NCI-H526 treated with DMSO at 0.1 percent for 48 hours (cell line): ENCODE measurements around the gene NLK.
"Not testable (repeated sequence)": the region's sequence is repeated elsewhere in the genome, so short reads cannot be mapped to it uniquely, and the experiment has no call there.

Source experiments
- DNase-seq: peaks from one replicate; lab custom pipeline; 2025; lab: John Stamatoyannopoulos, UW

The NLK gene

GRCh38 chr17:28042657-28042720, at the start of gene NLK:
Gene NLK (plus strand): TSS chr17:28042677. CDS start chr17:28042874, 197 bp downstream.
- no peak for DNase-seq

DNA sequence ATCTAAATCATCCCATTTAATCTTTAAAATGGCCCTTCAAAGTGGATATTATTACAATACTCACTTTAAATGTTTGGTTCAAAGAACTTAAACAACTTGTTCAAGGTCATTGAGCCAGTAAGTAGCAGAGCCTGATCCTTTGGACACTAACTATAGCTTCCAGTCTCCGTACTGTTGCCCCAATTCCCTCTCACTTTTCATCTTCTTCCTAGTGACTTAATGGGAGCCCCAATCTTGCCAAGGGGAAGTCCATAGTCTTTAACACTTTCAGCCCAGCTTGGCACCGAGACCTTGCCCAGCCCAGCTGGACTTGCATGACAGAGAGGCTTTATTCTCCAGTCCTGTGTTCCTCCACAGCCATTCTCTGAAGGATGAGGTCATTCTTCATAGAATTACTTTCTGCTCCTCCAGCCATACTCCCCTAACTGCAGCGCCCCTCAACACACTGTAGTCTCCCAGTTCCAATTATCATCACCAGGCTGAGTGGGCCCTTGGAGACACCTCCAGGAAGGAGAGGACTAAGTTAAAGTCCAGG, 49.2 kb upstream of the NLK start:
- DNase-seq = no peak

DNA sequence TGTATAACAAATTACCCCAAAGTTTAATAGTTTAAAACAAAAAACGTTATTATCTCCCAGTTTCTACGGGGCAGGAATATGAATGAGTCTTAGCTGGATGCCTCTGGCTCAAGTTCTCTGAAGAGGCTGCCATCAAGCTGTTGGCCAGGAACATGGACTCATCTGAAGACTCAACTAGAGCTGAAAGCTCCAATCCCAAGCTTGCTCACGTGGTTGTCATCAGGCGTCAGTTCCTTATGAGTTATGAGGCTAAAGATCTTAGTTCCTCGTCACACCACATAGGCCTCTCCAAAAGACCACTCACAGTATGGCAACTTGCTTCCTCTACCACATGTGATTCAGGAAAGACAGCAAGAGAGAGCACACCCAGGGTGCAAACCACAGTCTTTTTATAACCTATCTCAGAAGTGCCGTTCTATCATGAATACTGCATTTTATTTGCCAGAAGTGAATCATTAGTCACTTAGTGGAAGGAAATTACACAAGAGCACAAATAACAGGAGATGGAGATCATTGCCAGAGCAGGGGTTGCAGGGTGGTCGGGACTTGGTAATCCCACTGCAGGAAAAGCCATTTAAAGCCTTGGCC, 48.7 kb upstream of the NLK start:
- no peak for DNase-seq

DNA sequence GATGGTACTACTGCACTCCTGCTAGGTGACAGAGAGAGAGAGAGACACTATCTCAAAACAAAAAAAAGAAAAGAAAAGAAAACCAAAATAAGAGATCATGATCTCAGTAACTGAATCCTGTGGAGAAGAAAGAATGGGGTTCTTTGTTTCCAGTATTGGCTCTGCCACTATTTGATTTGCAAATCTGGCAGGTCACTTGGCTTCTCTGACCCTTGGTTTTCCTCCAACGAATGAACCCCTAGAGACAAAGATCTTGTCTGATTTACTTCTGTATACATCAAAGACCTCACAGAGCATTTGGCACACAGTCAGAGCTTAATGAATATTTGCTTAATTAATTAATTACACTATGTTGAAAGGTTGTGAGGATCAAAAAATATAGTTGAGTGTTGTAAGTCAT, 47.9 kb upstream of the NLK start:
- peak; percentile 99 for DNase-seq

GRCh38 chr17:27995554-27995953, 46.9 kb upstream of the NLK start:
- DNase-seq = peak; percentile 33

DNA sequence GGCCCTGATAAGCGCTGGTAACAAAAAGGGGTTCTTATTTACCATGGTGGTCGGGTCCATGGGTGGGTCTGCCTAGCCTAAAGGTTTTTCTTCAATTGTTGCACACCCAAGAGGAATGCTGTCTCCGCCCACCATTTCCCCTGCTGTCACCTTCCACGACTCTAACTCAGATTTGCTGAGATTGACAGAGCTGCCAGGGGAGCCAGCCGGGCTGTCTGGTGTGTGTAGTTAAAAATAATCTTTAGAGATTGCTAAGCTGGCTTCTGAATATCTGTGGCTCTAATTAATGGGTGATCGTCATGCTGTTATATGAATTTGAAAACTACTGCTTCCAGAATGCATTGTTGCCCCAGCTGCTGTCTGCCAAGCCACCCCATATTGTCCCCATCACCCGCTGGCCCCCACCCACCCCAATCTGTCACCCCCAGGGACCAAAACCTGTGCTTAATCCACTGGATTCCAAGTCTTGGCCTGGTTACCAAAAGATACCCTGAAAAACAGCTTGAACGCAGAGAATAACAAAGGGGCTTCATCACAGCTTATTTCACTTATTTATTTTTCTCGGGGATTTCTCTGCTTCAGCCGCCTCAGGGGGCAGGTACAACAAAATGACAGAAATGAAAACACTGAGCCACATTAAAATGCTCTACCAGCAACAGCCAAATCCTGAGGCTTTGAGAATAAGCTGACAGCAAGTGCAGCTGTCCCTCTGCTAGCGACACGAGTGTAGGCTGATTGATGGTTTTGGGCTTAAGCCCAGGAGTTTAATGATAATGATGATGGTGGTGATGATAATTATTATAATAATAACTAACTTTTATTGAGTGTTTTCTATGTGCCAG, 46.1 kb upstream of the NLK start:
- peak; percentile 21 for DNase-seq

DNA sequence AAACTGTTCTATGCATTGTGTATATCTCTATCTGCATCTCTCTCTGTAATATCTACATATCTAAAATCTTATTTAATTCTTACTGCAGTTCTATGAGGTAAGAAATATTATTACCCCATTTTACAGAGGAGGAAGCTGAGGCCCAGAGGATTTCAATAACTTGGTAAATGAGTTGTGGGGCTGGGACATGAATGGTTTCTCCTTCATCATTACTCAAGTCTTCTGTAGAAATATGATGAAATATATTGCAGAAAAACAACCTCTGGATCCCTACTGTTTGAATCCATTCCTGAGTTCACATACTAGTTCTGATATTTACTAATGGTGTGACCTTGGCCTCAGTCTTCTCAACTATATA, 45.5 kb upstream of the NLK start:
- no peak for DNase-seq

DNA sequence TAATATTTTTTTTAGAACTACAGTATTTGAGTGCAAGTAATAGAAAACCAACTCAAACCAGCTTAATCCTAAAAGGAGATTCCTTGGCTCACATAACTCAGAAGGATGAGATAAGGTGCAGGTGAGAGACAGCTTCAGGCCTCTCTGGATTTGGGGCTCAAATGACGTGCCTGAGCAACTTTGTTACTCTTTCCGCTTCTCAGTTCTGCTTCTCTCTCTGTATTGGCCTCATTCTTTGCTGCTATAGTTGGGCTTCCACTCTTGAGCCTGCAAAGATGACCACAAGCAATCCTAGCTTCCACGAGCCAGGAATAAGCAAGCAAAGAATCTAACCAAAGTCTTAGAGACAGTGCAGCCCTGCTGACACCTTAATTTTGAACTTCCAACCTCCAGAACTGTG, 45.0 kb upstream of the NLK start:
- no peak for DNase-seq

DNA sequence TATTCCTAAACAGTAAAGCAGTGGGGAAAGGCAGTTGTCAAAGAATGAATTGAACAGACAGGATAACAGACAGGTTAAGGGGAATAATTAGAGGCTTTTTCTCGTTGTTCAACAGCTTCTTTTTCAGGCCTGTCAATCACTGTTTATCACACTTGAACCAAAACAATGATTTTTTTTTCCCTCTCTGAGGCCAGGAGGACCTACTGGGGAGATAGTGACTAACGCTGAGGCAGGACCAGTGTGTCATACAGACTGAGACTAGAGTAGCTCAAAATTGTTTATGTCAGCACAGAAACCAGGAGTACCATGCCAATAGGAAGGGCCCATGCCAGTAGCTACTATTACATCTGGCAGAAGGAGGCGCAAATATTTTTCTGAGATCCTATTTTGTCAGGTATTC, 41.3 kb upstream of the NLK start:
- DNase-seq = no peak

- DNase-seq = no peak
Measured at GRCh38 chr17:28004344-28004743, 38.1 kb upstream of the NLK start.

DNA sequence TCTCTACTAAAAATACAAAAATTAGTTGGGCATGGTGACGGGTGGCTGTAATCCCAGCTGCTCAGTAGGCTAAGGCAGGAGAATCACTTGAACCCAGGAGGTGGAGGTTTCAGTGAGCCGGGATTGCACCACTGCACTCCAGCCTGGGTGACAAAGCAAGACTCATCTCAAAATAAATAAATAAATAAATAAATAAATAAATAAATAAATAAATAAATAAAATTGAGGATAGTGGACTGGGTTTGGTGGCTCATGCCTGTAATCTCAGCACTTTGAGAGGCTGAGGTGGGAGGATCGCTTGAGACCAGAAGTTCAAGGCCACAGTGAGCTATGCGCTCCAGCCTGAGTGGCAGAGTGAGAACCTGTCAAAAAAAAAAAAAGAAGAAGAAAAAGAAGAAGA, 34.6 kb upstream of the NLK start:
- DNase-seq = not testable (repeated sequence)

DNA sequence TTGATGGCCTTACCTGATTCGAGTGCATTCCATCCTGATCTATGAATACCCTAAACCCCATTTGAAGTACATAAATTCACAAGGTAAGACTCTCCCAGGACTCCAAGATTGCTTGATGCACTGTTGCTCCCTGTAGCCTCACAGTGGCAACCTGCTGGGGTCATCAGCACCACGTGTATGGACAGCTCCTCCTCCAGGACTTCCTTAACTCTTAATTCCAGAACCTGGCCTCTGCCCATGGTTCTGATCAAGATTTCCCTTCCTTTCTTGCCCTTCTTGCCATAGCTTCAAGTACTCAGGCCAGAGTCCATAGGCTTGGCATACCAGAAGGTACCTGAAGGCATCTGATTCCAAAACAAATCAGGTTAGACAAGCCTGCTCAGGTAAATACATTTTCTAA, 34.0 kb upstream of the NLK start:
- no peak for DNase-seq

DNA sequence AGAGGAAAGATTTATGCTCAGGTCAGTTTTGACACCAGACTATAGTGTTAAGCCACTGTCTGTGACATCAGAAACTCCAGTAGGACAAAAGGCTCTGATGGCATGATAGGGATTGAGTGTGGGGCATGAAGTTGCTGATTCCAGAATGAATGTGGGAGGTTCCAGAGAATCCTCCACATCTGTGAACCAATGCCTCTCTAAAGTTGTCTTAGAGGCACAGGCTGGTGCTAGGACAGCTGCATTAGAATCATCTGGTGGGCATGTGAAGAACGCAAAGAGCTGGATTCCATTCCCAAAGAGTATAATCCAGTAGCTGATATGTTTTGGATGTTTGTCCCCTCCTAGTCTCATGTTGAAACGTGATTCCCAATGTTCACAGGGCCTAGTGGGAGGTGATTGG, 32.1 kb upstream of the NLK start:
- DNase-seq = no peak

- no peak for DNase-seq
Measured at GRCh38 chr17:28018439-28019070, 23.9 kb upstream of the NLK start.

- no peak for DNase-seq
Measured at GRCh38 chr17:28020515-28020914, 22.0 kb upstream of the NLK start.

- DNase-seq = no peak
Measured at GRCh38 chr17:28029044-28029443, 13.4 kb upstream of the NLK start.

- DNase-seq = peak; percentile 38
Measured at GRCh38 chr17:28030386-28030785, 12.1 kb upstream of the NLK start.

- no peak for DNase-seq
Measured at GRCh38 chr17:28031174-28031573, 11.3 kb upstream of the NLK start.

GRCh38 chr17:28033972-28034714, 8.3 kb upstream of the NLK start:
- no peak for DNase-seq

DNA sequence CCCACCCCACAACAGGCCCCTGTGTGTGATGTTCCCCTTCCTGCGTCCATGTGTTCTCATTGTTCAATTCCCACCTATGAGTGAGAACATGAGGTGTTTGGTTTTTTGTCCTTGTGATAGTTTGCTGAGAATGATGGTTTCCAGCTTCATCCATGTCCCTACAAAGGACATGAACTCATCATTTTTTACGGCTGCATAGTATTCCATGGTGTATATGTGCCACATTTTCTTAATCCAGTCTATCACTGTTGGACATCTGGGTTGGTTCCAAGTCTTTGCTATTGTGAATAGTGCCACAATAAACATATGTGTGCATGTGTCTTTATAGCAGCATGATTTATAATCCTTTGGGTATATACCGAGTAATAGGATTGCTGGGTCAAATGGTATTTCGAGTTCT, 7.0 kb upstream of the NLK start:
- not testable (repeated sequence) for DNase-seq

DNA sequence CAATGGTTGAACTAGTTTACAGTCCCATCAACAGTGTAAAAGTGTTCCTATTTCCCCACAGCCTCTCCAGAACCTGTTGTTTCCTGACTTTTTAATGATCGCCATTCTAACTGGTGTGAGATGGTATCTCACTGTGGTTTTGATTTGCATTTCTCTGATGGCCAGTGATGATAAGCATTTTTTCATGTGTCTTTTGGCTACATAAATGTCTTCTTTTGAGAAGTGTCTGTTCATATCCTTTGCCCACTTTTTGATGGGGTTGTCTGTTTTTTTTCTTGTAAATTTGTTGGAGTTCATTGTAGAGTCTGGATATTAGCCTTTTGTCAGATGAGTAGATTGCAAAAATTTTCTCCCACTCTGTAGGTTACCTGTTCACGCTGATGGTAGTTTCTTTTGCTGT, 6.6 kb upstream of the NLK start:
- DNase-seq = not testable (repeated sequence)

- no peak for DNase-seq
Measured at GRCh38 chr17:28038802-28039201, 3.7 kb upstream of the NLK start.

DNA sequence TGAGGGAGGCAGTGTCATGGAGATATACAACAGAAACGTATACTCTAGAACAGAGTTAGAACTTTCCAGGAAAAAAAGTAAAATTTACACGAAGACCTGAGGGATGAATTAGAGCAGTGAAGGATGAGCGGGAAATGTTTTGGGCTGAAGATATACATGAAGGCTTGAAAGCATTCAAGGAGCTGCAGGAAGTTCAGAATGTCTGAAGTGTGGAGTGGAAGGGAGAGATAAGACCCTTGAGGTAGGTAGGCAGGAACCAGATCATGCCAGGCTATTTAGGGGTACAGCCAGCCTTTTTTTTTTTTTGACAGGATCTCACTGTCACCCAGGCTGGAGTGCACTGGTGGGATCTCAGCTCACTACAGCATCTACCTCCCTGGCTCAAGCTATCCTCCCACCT, 3.2 kb upstream of the NLK start:
- no peak for DNase-seq
